Mammary epithelial cell (primary cell): ENCODE results near the gene RXRA.

Experiments
- EZH2 ChIP-seq: IDR thresholded peaks from 2 replicates; pipeline ENCODE4 v1.6.1; 2012; ENCODE audit warnings: low read length, inconsistent platforms, borderline replicate concordance
- TF ChIP-seq, protein P1 (sequence below), 2 donors: IDR thresholded peaks in 1 of 2; conservative IDR thresholded peaks in 1 of 2; 2 replicates each; pipeline ENCODE4 v1.5.1; 2011 to 2012; ENCODE audit warnings: inconsistent platforms in 2 of 2, low read length in 2 of 2, mild to moderate bottlenecking in 2 of 2, control low read depth in 1 of 2, low read depth in 1 of 2; ENCODE audit not compliant: insufficient read depth in 1 of 2; ENCODE audit errors: extremely low read depth in 1 of 2

DNA sequence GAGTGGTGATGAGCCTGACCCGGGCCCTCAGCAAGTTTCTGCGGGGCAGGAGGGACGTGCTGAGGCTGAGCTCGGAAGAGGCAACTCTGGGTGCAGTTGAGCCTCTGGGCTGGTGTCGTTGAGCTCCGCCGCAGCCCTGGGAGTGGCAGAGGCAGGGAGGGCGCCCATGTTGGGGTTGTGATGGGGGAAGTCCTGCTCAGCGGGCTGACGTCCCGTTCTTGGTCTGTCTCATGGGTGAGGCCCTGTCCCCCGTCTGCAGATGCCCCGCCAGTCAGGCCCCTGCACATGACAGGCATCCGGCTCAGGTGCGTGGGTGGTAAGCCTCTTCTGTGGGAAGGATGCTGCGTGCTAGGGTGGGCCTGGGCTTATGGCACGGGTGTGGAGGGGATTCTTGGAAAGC, 64.3 kb downstream of the RXRA start:
- TF ChIP-seq, protein P1, sequence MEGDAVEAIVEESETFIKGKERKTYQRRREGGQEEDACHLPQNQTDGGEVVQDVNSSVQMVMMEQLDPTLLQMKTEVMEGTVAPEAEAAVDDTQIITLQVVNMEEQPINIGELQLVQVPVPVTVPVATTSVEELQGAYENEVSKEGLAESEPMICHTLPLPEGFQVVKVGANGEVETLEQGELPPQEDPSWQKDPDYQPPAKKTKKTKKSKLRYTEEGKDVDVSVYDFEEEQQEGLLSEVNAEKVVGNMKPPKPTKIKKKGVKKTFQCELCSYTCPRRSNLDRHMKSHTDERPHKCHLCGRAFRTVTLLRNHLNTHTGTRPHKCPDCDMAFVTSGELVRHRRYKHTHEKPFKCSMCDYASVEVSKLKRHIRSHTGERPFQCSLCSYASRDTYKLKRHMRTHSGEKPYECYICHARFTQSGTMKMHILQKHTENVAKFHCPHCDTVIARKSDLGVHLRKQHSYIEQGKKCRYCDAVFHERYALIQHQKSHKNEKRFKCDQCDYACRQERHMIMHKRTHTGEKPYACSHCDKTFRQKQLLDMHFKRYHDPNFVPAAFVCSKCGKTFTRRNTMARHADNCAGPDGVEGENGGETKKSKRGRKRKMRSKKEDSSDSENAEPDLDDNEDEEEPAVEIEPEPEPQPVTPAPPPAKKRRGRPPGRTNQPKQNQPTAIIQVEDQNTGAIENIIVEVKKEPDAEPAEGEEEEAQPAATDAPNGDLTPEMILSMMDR (conservative IDR thresholded peaks at IDR 0.05 in 1 of 2, IDR thresholded peaks at IDR 0.05 in 1 of 2; ENCODE audit: extremely low read depth in 1 of 2, insufficient read depth in 1 of 2, low read depth in 1 of 2, low read length in 2 of 2) = no peak
- TF ChIP-seq EZH2 = no peak
